NT2/D1 (cell line): ENCODE results near the gene ARL4D.

Source experiments
- DNase-seq: peaks from one replicate; pipeline ENCODE4 v3.0.0-alpha.2; 2011; ENCODE audit warnings: low read depth, low spot score
- H3K27me3 ChIP-seq: 2 replicates; pipeline ENCODE4 v1.6.0; 2011; ENCODE audit warnings: mild to moderate bottlenecking; ENCODE audit not compliant: insufficient read length, insufficient read depth
- H3K36me3 ChIP-seq: 2 replicates; pipeline ENCODE4 v1.6.1; 2011; ENCODE audit warnings: mild to moderate bottlenecking, low read length, mixed read lengths; ENCODE audit not compliant: insufficient read depth, insufficient read length
- H3K4me1 ChIP-seq: 2 replicates; pipeline ENCODE4 v1.5.1; 2011; ENCODE audit not compliant: insufficient read depth, insufficient read length
- H3K4me3 ChIP-seq: 2 replicates; pipeline ENCODE4 v1.5.1; 2011; ENCODE audit warnings: low read depth; ENCODE audit not compliant: insufficient read length
- H3K9ac ChIP-seq: 2 replicates; pipeline ENCODE4 v1.6.0; 2011; ENCODE audit warnings: low read depth; ENCODE audit not compliant: insufficient read length
- H3K9me3 ChIP-seq: 2 replicates; pipeline ENCODE4 v1.5.1; 2011; ENCODE audit warnings: mild to moderate bottlenecking, low read length; ENCODE audit not compliant: insufficient read depth
- SUZ12 ChIP-seq: IDR thresholded peaks from 2 replicates; pipeline ENCODE4 v1.6.1; 2011; ENCODE audit not compliant: insufficient read length, insufficient read depth; ENCODE audit errors: extremely low read depth
- YY1 ChIP-seq: IDR thresholded peaks from 2 replicates; pipeline ENCODE4 v1.6.1; 2011; ENCODE audit not compliant: insufficient read length, insufficient read depth
- ZNF274 ChIP-seq: IDR thresholded peaks from 2 replicates; pipeline ENCODE4 v1.6.1; 2011; ENCODE audit warnings: mild to moderate bottlenecking, low read depth, low read length

Gene ARL4D

DNA sequence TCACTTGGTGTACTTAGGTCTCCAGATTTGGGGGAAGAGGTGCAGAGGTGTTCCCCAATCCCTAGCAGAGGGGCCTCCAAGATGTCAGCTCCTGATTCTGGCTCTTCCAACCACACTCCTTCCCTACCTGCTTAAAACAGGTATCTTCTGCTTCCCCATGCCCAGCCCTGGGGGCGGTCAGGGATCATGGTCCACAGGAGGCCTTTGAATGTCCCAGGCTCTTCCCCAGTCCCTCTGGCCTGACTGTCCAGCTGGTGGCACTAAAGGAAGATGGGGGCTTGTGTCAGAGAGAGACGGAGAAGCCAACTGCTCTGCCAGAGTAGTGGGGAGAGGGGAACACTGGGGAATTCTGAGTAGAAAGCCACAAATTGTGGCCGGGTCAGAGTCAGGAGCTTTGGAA lies 3.8 kb downstream of the ARL4D start:
- Histone ChIP-seq H3K27me3 (no peaks in the 10 kb centered on the region), H3K9ac (no peak overlapping the region), H3K4me1 (peaks cover 11% of the 10 kb centered on the region), H3K36me3 (peaks cover 30% of the 10 kb centered on the region), H3K9me3 (no peaks in the 10 kb centered on the region), H3K4me3 (no peak overlapping the region)
- TF ChIP-seq ZNF274 (no peak), YY1 (no peak), SUZ12 (no peak)
- no peak for DNase-seq

DNA sequence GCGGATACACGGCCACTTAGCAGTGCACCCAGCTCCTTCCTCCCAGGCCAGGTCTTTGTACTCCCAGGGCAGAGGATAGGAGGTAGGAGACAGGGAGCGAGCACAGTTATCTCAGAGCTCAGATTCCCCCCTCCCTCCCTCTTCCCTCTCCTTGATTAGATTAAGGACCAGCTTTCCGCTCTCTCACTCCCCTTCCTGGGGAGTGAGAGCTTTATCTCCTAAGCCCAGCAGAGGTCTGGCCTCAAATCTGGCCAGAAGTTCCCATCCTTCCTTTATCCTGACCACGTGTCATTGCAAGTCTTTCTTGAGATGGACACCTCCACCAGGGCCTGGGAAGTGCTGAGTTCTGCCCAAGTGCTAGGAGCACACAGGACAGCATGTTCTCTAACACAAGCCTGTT lies 5.1 kb downstream of the ARL4D start:
- peaks cover 30% of the 10 kb centered on the region for H3K36me3 ChIP-seq
- no peak for TF ChIP-seq ZNF274
- no peak for TF ChIP-seq SUZ12
- TF ChIP-seq YY1 = no peak
- DNase-seq = no peak

DNA sequence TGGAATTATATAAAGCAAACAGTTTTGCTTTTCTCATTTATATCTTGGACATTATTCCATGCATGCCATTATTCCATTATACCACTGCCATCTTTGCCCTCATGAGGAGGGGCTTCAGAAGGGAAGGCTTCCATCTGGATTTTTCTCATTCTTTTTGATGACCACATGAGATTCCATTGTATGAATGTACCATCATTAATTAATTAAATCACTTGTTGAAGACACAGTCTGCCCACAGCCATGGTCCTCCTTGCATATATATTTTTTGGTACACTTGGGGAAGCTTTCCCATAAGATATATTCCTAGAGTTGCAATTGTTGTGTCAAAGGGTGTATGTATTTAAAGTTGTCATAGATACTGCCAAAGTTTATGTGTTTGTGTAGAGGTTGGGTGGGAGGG lies 7.1 kb downstream of the ARL4D start:
- no peak for DNase-seq
- no peaks in the 10 kb centered on the region for H3K27me3 ChIP-seq
- no peaks in the 10 kb centered on the region for H3K9me3 ChIP-seq
- no peak overlapping the region for H3K9ac ChIP-seq
- peaks cover 3% of the 10 kb centered on the region for H3K4me1 ChIP-seq
- TF ChIP-seq YY1 = no peak
- TF ChIP-seq ZNF274 = no peak
- no peak for TF ChIP-seq SUZ12
- H3K4me3 ChIP-seq = no peak overlapping the region
- H3K36me3 ChIP-seq = peaks cover 16% of the 10 kb centered on the region

More for the DNA sequence above, 5.1 kb downstream of the ARL4D start:
- peaks cover 11% of the 10 kb centered on the region for H3K4me1 ChIP-seq
- no peaks in the 10 kb centered on the region for H3K27me3 ChIP-seq
- no peaks in the 10 kb centered on the region for H3K9me3 ChIP-seq
- no peak overlapping the region for H3K4me3 ChIP-seq
- no peak overlapping the region for H3K9ac ChIP-seq

GRCh38 chr17:43406676-43407645 lies 8.2 kb downstream of the ARL4D start:
- peaks cover 5% of the 10 kb centered on the region for H3K36me3 ChIP-seq
- TF ChIP-seq ZNF274 (no peak), YY1 (no peak), SUZ12 (no peak)
- H3K4me1 ChIP-seq = peaks cover 1% of the 10 kb centered on the region
- no peak overlapping the region for H3K9ac ChIP-seq
- DNase-seq = no peak
- H3K27me3 ChIP-seq = no peaks in the 10 kb centered on the region
- no peak overlapping the region for H3K4me3 ChIP-seq
- H3K9me3 ChIP-seq = no peaks in the 10 kb centered on the region

- Histone ChIP-seq H3K36me3 (peaks cover under 1% of the 10 kb centered on the region), H3K27me3 (no peaks in the 10 kb centered on the region), H3K9ac (no peak overlapping the region), H3K4me1 (peaks cover 3% of the 10 kb centered on the region), H3K9me3 (no peaks in the 10 kb centered on the region), H3K4me3 (no peak overlapping the region)
- no peak for DNase-seq
- no peak for TF ChIP-seq ZNF274
- no peak for TF ChIP-seq YY1
- TF ChIP-seq SUZ12 = no peak
Measured at GRCh38 chr17:43409131-43409530, 10.3 kb downstream of the ARL4D start.

- H3K27me3 ChIP-seq = no peaks in the 10 kb centered on the region
Measured at GRCh38 chr17:43410557-43411368, 12.0 kb downstream of the ARL4D start.

GRCh38 chr17:43411369-43411677 lies 12.5 kb downstream of the ARL4D start:
- Histone ChIP-seq H3K9ac (no peak overlapping the region), H3K4me3 (no peak overlapping the region), H3K4me1 (peaks cover 3% of the 10 kb centered on the region), H3K27me3 (no peaks in the 10 kb centered on the region), H3K36me3 (no peaks in the 10 kb centered on the region), H3K9me3 (no peaks in the 10 kb centered on the region)
- TF ChIP-seq ZNF274 (no peak), SUZ12 (no peak), YY1 (no peak)
- no peak for DNase-seq

More at GRCh38 chr17:43410557-43411368, 12.0 kb downstream of the ARL4D start:
- Histone ChIP-seq H3K9me3 (no peaks in the 10 kb centered on the region), H3K36me3 (no peaks in the 10 kb centered on the region), H3K9ac (no peak overlapping the region), H3K4me3 (no peak overlapping the region), H3K4me1 (peaks cover 3% of the 10 kb centered on the region)
- TF ChIP-seq SUZ12 = no peak
- TF ChIP-seq ZNF274 = no peak
- TF ChIP-seq YY1 = no peak
- no peak for DNase-seq
